Measurements from ENCODE around the gene RPLP1. TPM values are rescaled to one million over a fixed set of nuclear protein-coding genes. Genes with fewer than 3 reads are reported as not detected.
A peak's percentile ranks its signal among the peaks of the same experiment; 100 is the strongest.

Gene RPLP1
- total and polyA plus RNA-seq, 2 of the 8 experiments (the other 6 are each of a cell fraction or from before 2014, with no cell fraction given): 2,089 to 4,387 TPM

GRCh38 chr15:69414701-69415167 is 37.9 kb upstream of the RPLP1 start:
- Histone ChIP-seq H3K23ac (ENCODE audit: insufficient read length) (no peak overlapping the region), H2BK12ac (ENCODE audit: low read depth, low read length) (no peak overlapping the region), H4K91ac (replicated peaks; ENCODE audit: insufficient read length, low read length) (peak overlapping the region; percentile 79), H4K8ac (ENCODE audit: extremely low read depth, insufficient read depth, low read length) (peak overlapping the region; percentile 0; the same call in 1 of the 2 replicates), H3K23me2 (ENCODE audit: low read depth, low read length) (peaks cover 5% of the 10 kb centered on the region; the same call in 1 of the 2 replicates), H3K4me1 (replicated peaks in 1 of 4; ENCODE audit: control insufficient read depth in 3 of 4, insufficient read depth in 4 of 4, low read length in 3 of 4) (peaks cover 0 to 2% (median under 1%) of the 10 kb centered on the region in 4 experiments; a peak in 2 of 7 replicates), H3K4ac (replicated peaks; ENCODE audit: insufficient read length, low read depth, low read length) (no peak overlapping the region), H3K4me2 (ENCODE audit: insufficient read depth in 1 of 2, low read depth in 2 of 2, low read length in 2 of 2) (peak overlapping the region; percentile 78 to 92), H4K5ac (ENCODE audit: insufficient read length, low read depth, low read length) (peak overlapping the region; percentile 81), H2BK5ac (ENCODE audit: low read depth, low read length) (peak overlapping the region; percentile 77; the same call in 1 of the 2 replicates), H3K18ac (ENCODE audit: extremely low read depth, low read length) (peak overlapping the region; percentile 88; the same call in 1 of the 2 replicates), H3K56ac (replicated peaks; ENCODE audit: insufficient read length, low read depth, low read length) (no peak overlapping the region), H2BK20ac (ENCODE audit: low read length) (no peak overlapping the region), H3K27me3 (replicated peaks in 1 of 4; ENCODE audit: control insufficient read depth in 3 of 4, extremely low read depth in 1 of 4, insufficient read depth in 3 of 4, low read length in 3 of 4) (no peaks in the 10 kb centered on the region), H4K20me1 (replicated peaks in 1 of 2; ENCODE audit: control insufficient read depth in 1 of 2, insufficient read depth in 2 of 2, low read length in 2 of 2) (peaks cover 0 to 2% of the 10 kb centered on the region in 2 experiments), H3K4me3 (ENCODE audit: extremely low read depth in 1 of 4, insufficient read depth in 2 of 4, low read depth in 3 of 4, low read length in 4 of 4) (peak overlapping the region; percentile 81 to 95 (median 88)), H2BK15ac (ENCODE audit: low read length) (no peak overlapping the region), H2BK120ac (replicated peaks; ENCODE audit: low read depth, low read length) (no peak overlapping the region), H3K9ac (replicated peaks in 1 of 4; ENCODE audit: extremely low read depth in 1 of 4, low read depth in 3 of 4, low read length in 3 of 4) (peak overlapping the region; percentile 64 to 81 (median 70)), H3K79me2 (ENCODE audit: control insufficient read depth in 1 of 2, insufficient read depth in 2 of 2, low read length in 2 of 2) (peaks cover 5 to 43% of the 10 kb centered on the region in 2 experiments; a peak in 3 of 4 replicates), H3K9me3 (ENCODE audit: insufficient read depth in 2 of 2, low read depth in 1 of 2, low read length in 1 of 2) (no peaks in the 10 kb centered on the region), H2AK5ac (ENCODE audit: low read depth, low read length) (no peak overlapping the region), H3K36me3 (ENCODE audit: control insufficient read depth in 2 of 4, insufficient read depth in 4 of 4, low read length in 3 of 4) (peaks cover 5 to 24% (median 17%) of the 10 kb centered on the region in 4 experiments), H3K27ac (ENCODE audit: low read depth, low read length) (peak overlapping the region; percentile 53; the same call in 1 of the 2 replicates), H3K14ac (ENCODE audit: insufficient read length) (no peak overlapping the region), H2AFZ (ENCODE audit: low read length) (0 out of 2 replicates have a peak overlapping the region, but pooled peaks have one; percentile 49), H3K79me1 (ENCODE audit: low read depth, low read length) (peaks cover 3% of the 10 kb centered on the region)
- WGBS, 2 experiments (ENCODE audit: extremely low coverage in 1 of 2, insufficient coverage in 1 of 2, insufficient read length in 1 of 2, insufficient replicate concordance in 2 of 2, low coverage in 1 of 2, low lambda C conversion rate in 2 of 2, missing lambda C conversion rate in 1 of 2): 1% methylated on average over 27 of the region's 29 CpGs; no CpG with 5 or more reads in 1 of the 2 experiments
- ChIA-PET POLR2A (ENCODE audit: partially characterized antibody) (interaction anchor here (0.7 to 8.0 kb wide), 9 partner anchors 8 to 254 kb away, joined by 3 to 97 read pairs (median 5); partner anchors contain the start of genes GLCE and RPLP1), CTCF (ENCODE audit: partially characterized antibody) (interaction anchor here (0.6 to 1.3 kb wide), 4 partner anchors 11 to 32 kb away, joined by 3 to 4 read pairs (median 3); no protein-coding TSS in a partner anchor)
- no peak for FAIRE-seq
- DNase-seq (ENCODE audit: low read depth in 1 of 2, low spot score in 2 of 2): peak in 1 of 2 experiments; percentile 79
- TF ChIP-seq SP1 (IDR thresholded peaks at IDR 0.05; ENCODE audit: low read depth, low read length): no peak
- TF ChIP-seq, protein P1, sequence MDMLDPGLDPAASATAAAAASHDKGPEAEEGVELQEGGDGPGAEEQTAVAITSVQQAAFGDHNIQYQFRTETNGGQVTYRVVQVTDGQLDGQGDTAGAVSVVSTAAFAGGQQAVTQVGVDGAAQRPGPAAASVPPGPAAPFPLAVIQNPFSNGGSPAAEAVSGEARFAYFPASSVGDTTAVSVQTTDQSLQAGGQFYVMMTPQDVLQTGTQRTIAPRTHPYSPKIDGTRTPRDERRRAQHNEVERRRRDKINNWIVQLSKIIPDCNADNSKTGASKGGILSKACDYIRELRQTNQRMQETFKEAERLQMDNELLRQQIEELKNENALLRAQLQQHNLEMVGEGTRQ (IDR thresholded peaks at IDR 0.05; ENCODE audit: low read length): no peak
- TF ChIP-seq POLR2A (IDR thresholded peaks at IDR 0.05; ENCODE audit: control extremely low read depth in 1 of 2, low read depth in 2 of 2, low read length in 2 of 2): peak in 1 of 2 experiments; percentile 14; a peak in 1 of 3 replicates
- TF ChIP-seq SIN3A (conservative IDR thresholded peaks at IDR 0.05 in 1 of 2, IDR thresholded peaks at IDR 0.05 in 1 of 2; ENCODE audit: low read depth in 1 of 2, low read length in 2 of 2): peak in 1 of 2 experiments; percentile 60; a peak in 1 of 4 replicates
- TF ChIP-seq SP2 (IDR thresholded peaks at IDR 0.05; ENCODE audit: low read length): no peak
- no peak for TF ChIP-seq BRCA1 (IDR thresholded peaks at IDR 0.05; ENCODE audit: low read depth, low read length)
- no peak for TF ChIP-seq ATF3 (IDR thresholded peaks at IDR 0.05; ENCODE audit: insufficient read depth, low read depth, low read length)
- peak; percentile 29; the same call in 1 of the 2 replicates for TF ChIP-seq RBBP5 (IDR thresholded peaks at IDR 0.05; ENCODE audit: borderline replicate concordance, low read depth, low read length)
- no peak for TF ChIP-seq FOSL1 (IDR thresholded peaks at IDR 0.05; ENCODE audit: insufficient read depth, low read depth, low read length)
- peak; percentile 42; the same call in 1 of the 2 replicates for TF ChIP-seq POLR2AphosphoS5 (IDR thresholded peaks at IDR 0.05; ENCODE audit: low read depth, low read length)
- TF ChIP-seq RXRA (IDR thresholded peaks at IDR 0.05; ENCODE audit: insufficient read depth, low read depth, low read length): no peak

Data from H1 (cell line).